Measurements from ENCODE around the gene HEATR9.
"Not testable (repeated sequence)": the region's sequence is repeated elsewhere in the genome, so short reads cannot be mapped to it uniquely, and the experiment has no call there.

HEATR9 gene, protein sequence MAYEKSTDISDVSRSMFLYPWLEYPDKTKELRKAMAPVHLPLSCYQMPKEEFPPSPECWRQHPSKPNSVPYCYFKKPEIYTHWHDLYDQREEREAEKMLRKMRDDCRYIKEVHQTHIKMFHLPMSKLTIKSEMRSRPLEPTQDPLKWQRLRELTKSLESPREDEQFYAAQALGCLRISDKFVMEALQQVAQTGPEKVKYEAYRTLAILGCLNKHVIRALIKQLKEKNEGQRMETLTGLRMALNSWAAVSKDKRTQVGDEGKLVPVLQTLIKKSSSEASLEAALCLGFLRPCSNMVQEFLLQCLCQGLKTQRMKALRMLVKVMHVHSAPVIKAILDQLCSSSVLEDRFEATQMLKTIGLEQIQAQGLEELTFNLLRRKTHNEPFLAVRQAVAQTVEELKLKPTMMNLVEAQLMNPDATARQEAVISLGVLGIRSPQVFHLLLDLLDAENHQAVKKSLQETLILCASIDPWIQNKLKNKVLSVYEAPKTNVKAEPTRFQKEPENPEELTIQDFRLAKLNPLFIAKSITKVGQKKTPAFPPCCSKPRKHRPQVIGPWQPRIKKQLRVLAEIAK

DNA sequence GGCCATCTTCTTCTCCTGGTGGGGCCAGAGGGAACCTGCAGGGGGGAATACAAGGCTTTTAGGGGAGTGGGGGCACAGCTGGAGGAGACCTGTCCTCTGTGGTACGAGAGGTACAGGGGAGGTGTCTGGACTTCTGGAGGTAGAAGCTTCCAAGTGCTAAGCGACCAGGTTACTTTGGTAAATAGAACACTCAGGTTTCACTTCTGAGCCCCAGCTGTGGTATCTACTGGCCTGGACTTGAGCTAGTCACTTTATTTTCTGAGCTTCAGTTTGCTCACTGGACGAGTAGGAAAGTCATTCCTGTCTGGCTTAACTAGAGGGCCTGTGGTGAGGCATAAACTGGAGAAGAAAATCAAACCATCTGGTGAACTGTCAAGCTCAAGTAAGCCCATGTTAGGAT, at the start of gene HEATR9:
Gene HEATR9, minus strand, starts transcription at position 155 of the 400 bp plus-strand sequence. Its CDS starts 149 bp downstream, at position 6.
- DNase-seq: no peak

DNA sequence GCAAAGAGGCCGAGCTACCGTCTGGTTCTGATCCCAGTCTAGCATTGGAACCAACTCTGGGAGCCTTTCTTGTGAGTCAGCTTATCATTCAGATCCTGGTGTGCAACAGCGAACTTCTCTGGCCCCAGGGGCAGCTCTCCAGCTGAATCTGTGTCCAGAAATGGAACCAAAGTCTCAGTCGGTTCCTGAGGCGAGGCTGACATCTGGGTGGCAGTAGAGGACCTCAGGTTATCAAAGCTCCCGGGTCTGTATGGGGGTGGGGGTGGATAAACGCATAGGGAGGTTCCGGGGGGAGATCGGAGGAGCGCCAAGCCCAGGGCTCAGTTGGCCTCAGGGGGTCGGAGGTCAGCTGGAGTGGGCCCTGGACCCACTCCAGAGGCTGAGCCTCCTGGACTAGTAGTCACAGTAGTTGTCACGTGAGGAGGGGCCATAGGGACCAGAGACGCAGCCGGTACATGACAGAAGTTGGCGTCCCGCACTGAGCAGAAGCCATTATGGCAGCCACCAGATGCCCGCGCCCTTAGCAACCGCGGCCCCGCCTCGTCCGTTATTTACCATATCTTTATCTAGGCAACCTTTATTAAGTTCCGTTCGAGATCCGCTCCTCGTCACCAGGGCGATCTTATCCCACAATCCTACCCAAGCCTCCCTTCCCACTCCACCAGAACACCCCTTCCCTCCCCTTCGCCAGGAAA, 49.0 kb upstream of the HEATR9 start:
- no peak for DNase-seq

DNA sequence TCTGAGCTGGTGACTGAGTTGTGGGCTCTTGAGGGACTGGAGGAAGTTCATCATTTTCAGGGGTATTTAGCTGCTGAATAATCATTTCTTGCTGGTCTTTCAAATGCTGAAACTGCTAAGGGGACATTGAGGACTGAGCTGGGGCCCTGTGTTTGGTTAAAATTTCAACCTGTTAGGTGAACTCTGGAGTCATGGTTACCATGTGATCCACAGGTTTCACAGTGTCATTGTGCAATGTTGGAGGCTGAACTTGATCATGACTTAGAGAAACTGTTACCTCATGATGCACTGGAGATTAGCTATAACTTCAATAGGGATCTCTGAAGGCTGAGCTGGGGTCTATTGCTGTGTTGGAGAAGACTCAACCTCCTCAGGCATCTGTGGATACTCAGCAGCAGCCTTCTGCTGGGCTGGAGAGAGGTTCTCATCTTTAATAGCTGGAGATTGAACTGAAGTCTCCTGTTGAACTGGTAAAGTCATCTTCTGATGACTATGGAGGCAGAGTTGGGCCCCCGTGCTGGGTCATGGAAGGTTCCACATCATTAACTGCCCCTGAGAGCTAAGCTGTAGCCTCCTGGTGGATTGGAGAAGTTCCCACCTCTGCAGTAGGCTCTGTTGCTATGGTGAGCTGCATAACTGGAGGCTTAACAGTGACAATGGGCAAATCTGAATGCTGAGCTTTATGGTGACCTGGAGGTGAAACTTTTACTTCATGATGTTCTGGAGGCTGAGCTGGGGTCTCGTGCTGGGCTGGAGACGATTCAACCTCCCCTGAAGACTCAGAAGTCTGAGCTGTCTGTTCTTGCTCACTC, 46.7 kb upstream of the HEATR9 start:
- no peak for DNase-seq

DNA sequence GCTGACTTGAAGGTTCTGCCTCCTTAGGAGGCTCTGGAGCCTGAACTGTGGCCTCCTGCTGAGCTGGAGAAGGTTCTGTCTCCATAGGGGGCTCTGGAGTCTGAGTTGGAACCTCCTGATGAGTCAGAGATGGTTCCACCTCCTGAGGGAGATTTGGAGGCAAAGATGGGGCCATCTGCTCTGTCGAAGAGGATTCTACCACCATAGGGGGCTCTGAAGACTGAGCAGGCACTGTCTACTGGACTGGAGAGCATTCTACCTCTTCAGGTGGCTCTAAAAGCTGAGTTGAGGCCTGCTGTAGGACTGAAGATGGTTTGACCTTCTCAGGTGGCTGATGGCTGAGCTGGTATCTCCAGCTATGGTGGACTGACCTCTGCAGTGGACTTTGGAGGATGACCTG, 45.7 kb upstream of the HEATR9 start:
- DNase-seq: no peak

DNA sequence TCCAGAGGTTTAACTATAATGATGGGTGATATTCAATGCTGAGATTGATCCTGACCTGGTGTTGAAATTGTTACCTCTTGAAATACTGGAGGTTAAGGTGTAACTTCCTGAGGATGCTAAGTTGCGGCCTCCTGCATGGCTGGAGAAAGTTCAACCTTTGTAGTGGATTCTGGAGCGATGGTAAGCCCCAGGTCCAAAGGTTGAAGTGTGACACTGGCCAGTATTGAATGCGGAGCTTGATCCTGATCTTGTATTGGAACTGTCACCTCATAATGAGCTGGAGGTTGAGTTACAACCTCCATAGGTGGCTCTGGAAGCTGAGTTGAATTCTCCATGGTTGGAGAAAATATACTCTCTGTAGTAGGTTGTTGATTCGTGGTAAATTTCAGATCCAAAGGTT, 44.9 kb upstream of the HEATR9 start:
- no peak for DNase-seq

DNA sequence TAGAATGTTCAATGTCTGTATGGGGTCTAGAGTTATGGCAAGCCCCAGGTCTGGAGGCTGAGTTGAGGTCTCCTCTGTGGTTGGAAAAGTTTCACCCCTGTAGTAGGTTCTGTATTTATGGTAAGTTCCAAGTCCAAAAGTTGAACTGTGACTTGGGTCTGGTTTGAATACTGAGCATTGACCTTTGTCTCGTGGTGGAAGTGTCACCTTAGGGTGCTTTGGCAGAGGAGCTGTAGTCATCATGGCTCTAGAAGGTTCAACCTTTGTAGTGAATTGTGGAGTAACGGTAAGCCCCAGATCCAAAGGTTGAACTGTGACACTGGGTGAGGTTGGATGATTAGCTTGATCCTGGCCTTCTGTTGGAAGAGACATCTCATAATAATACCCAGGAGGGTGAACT, 44.3 kb upstream of the HEATR9 start:
- DNase-seq: no peak

DNA sequence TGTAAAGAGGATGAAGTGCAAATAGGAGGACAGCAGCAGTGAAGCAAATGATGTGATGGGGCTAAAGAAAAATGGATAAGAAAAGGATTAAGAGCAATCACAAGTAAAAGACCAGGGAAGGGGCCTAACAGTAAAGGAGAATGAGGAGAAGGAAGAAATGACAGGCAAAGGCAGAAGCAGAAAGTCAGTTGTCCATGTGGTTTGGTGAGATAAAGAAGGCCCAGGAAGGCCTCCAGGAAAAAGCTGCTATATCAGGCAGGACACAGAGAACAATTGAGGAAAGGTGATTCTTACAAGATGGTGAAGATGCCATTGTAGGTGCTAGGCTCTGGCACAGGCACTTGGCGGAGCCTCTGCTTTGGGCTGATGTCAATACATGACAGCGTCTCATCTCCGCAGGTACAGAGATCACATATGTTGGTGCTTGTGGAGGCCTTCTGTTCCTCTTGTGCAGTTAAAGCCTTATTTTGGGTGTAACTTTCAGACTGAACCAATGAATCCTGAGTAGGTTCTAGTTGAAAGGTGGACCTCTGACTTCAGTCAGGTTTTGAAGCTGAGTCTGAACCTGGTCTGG, 43.7 kb upstream of the HEATR9 start:
- DNase-seq: no peak

DNA sequence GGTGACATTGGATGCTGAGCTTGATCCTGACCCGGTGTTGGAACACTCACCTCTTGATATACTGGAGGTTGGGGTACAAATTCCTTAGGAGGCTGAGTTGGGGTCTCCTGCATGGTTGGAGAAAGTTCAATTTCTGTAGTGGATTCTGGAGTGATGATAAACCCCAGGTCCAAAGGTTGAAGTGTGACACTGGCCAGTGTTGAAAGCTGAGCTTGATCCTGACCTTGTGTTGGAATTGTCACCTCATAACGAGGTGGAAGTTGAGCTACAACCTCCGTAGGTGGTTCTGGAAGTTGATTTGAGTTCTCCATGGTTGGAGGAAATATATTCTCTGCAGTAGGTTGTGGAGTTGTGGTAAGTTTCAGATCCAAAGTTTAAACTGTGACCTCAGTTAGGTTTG, 40.7 kb upstream of the HEATR9 start:
- no peak for DNase-seq

DNA sequence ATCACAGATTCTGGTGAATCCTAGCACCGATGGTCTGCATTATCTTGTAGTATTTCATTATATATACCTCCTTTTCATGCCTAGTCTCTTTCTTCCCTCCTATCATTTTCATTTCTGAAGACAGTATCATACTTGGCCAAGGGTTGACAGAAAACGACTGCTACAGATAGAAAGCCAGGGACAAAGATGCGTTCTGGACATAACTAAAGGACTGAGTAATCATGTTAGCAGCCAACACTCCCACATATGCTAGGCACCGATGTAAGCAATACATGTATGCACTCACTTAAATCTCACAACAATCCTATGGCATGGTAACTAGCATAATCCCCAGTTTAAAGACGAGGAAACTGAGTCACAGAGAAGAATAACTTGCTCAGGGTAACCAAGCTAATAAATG, 39.0 kb upstream of the HEATR9 start:
- no peak for DNase-seq

DNA sequence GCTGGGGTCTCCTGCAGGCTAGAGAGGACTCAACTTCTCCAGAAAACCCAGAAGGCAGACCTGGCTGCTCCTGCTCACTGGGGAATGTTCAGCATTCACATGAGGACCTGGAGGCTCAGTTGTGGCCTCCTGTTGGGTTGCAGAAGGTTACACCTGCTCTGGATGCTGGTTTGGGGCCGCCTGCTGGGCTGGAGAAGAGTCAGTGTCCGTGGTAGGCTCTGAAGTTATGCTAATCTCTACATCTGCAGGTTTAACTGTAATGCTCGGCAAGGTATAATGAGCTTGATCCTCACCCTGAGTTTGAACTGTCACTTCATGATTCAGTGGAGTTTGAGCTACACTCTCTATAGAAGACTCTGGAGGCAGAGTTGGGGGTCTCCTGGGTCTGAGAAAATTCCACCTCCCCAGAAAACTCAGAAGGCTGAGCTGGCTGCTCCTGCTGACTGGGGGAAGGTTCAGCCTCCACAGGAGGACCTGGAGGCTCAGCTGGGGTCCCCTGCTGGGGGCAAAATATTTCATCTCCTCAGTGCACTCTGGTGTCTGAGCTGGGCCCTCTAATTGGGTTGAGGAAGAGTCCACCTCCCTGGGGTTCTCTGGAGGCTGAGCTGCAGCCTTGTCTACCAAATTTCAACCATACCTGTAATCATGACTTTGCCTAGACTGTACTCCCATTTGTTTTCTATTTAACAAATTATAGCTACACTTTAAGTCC, 38.4 kb upstream of the HEATR9 start:
- DNase-seq: no peak

DNA sequence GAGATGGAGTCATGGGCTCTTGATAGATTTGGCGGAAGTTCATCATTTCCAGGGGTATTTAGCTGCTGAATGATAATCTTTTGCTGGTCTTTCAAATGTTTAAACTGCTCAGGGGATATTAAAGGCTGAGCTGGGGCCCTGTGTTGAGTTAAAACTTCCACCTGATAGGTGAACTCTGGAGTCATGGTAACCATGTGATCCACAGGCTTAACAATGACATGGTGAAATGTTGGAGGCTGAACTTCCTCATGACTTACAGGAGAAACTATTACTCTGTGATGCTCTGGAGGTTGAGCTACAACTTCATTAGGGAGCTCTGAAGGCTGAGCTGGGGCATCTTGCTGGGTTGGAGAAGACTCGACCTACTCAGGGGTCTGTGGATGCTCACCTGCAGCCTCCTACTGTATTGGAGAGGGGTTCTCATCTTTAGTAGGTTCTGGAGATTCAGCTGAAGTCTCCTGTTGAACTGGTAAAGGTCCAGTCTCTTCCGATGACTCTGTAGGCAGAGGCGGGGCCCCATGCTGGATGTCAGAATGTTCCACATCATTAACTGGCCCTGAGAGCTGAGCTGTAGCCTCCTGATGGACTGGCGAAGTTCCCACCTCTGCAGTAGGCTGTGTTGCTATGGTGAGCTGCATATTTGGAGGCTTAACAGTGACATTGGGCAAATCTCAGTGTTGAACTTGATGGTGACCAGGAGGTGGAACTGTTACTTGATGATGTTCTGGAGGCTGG, 37.7 kb upstream of the HEATR9 start:
- DNase-seq: no peak

DNA sequence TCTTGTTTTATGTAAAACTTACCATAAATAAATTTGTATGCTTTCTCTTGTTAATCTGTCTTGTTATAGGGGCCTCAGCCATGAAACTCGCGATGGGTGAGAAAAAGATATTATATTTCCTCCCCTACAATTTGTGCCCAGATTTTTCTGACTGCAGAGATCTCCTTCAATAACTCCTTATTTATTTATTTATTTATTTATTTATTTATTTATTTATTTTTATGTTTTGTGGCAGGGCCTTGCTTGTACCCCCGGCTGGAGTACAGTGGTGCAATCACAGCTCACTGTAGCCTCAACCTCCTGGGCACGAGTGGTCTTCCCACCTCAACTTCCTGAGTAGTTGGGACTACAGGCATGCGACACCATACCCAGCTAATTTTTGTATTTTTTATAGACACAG, 34.8 kb upstream of the HEATR9 start:
- no peak for DNase-seq

DNA sequence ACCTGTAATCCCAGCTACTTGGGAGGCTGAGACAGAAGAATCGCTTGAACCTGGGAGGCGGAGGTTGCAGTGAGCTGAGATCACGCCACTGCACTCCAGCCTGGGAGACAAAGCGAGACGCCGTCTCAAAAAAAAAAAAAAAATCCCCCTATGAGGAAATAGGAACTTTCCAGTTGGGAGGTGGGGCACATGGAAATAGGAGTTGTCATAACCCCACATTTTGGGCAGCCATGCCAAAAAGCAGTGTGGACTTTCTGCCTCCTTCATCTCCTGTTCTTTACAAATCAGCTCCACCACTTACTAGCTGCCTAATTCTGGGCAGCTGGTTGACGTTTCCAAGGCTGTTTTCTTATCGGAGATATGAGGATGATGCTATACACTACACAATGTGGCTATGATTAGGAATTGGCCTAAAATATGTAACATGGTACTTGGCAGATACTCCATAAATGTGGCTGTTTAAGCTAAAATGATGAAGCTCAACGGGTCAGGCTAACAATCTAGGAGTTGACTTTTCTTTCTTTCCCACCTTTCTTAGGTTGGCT, 33.0 kb upstream of the HEATR9 start:
- no peak for DNase-seq

DNA sequence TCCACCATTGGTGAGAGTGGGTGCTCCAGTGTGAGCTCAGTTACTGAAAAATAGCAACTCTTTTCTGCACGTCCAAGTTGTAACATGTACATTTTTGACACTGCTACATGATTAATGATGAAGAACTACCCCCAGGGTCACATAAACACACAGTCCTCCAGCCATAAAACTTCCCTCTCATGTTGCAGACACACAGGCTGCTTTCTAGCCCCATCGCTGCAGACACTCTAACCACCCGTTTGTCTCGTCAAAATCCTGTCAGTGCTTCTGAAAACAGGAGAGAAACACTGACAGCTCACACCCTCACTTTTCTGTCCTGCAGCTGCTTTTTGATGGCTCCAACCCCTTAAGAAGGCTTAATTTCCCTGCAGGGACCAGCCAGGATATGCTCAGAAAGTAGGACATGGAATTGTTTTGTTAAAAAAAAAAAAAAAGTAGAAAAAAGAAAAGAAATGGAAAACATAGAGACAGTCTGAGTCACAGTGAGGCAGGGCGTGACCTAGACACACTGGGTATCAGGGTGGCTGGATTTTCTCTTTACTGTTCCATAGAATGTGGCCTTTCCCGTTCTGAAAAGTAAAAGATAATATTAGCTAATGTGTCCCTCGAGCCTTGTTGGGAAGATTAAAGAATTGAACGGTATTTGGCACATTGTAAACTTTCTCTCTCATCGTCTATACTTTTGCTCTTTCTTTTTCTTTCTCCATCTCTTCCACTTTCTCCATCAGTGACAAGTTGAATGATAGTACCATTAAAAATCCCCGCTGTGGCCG, 32.2 kb upstream of the HEATR9 start:
- DNase-seq: peak; percentile 3

DNA sequence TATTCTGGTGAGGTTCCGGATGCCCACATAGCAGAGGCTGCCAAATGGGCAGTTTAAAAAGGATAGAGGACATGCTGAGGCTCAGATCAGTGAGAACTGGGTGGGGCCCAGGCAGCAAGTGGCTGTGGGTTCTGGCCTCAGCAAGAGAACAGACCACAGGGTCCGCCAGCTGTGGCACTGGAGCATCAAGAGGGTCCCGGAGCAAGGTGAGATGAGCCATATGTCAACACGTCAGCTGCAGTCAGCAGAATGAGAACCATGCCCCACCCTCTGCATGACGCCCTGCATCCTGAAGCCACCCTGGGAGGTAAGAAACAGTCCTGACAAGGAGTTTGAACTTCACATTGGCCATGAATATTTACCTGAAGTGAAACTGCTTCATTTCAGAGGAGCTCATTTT, 31.6 kb upstream of the HEATR9 start:
- no peak for DNase-seq

DNA sequence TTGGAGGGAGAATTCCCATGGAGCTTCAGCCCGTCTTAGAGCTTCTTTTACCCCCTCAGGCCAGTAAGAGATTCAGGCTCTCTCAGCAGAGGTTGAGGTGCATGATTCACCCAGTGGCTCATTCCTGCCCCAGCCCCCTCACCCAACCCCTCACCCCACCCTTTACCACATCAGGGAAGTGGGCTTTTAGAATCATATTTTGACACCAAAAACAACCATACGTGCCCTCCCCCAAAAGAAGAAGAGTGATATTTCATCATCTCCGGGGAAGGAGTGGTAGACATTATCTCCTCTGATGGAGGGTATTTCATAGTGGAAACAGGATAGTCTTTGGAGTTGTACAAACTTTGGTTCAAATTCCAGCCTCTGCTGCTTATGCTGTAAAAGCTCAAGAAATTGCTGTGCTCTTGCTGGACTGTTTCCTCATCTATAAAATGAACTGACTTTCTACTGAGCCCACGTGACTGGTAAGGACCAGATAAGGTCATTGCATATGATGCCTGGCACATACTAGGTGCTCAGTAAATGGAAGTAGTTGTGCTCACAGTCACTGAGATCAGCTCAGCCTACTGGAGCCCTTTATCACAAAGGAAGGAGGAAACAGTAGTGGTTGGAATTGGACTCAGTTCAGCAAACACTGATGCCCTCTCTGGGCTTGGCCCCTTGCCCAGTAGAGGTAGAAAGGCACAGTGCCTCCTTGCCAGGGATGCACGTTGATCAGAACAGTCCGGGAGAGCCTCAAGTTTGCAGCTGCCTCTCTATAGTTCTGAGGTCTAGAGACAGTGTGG, 29.8 kb upstream of the HEATR9 start:
- no peak for DNase-seq

DNA sequence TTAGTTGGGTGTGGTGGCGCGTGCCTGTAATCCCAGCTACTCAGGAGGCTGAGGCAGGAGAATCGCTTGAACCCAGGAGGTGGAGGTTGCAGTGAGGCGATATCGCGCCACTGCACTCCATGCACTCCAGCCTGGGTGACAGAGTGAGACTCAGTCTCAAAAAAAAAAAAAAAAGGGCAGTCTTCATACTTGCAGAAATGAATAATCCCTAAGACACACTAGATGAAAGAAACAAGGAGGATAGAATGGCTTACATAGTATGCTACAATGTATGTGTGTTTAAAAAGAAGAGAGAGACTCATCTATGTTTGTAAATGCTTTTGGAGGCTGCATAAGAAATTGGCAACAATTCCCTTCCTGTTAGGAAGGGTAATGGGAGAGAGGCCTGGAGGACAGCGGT, 29.1 kb upstream of the HEATR9 start:
- not testable (repeated sequence) for DNase-seq

DNA sequence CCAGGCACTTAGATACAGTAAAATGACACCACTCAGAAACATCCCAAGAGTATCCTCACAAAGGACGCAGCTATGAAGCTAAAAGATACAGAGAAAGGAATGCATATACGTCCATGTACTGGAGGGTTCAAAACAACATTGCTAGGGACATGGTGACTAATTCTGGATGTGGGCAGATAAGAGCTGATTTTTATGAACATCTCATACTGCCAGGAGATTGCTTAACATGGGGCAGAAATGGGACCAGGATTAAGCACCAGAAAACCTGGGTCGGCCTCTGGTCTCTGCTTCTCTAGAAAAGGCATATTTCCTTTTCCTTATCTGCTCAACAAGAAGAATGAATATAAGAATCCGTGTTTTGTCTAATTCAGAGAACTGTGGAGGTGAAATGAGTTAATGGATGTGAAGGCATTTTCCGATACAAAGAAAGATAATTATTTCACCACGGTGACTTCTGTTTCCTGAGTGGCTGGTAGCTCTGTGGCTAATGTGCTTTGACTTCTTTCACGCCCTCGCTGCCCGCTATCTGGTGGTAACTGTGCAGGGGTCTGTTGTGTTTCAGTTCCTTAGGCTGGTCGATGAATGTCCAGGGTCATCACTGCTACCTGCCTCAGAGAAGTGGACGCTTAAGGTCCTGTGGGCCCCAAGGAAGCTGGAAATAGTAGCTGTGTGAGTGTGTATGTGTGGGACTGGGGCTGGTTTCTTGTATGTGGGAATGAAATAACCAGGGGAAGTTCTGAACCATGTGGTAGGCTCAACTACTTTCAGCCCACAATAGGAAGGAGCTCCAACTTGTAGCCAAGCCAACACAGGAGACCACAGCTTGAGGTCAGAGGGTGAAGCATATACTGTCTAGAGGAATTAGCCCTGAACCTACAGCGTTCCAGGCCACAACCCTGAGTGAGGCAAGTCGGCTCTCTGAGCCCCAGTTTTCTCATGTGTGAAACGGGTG, 27.2 kb upstream of the HEATR9 start:
- DNase-seq: peak; percentile 16

Data from activated CD4-positive, alpha-beta T cell treated with anti-CD3 and anti-CD28 coated beads, Interleukin-2, amount 50 U/mL, for 1 hour (primary cell).